GM23338 (cell line): ENCODE results near the gene PERM1.

Source experiments
- CTCF ChIP-seq, 2 experiments: fragments of 200-600 bp in 1 of 2; sonication (generic) in 1 of 2; conservative IDR thresholded peaks; 2 replicates each; pipeline versions ENCODE4 v1.5.1 to v1.6.1; 2016 to 2017; ENCODE audit warnings: antibody characterized with exemption in 2 of 2, low read depth in 2 of 2, mild to moderate bottlenecking in 2 of 2, moderate library complexity in 1 of 2
- ETS1 ChIP-seq: IDR thresholded peaks from 2 replicates; pipeline ENCODE4 v1.6.1; 2016; ENCODE audit warnings: antibody characterized with exemption
- EZH2 ChIP-seq: fragments of 200-600 bp; sonication (generic); IDR thresholded peaks from one replicate; pipeline ENCODE4 v1.8.0; 2017; ENCODE audit warnings: antibody characterized with exemption, mild to moderate bottlenecking, low read depth; ENCODE audit not compliant: unreplicated experiment
- EZH2phosphoT487 ChIP-seq: fragments of 200-600 bp; sonication (generic); IDR thresholded peaks from one replicate; pipeline ENCODE4 v1.8.1; 2018; ENCODE audit warnings: antibody characterized with exemption; ENCODE audit not compliant: unreplicated experiment
- JUNB ChIP-seq: IDR thresholded peaks from one replicate; pipeline ENCODE4 v1.6.1; 2016; ENCODE audit warnings: antibody characterized with exemption; ENCODE audit not compliant: unreplicated experiment
- NANOG ChIP-seq: IDR thresholded peaks from 2 replicates; pipeline ENCODE4 v1.6.1; 2016; ENCODE audit warnings: antibody characterized with exemption, borderline replicate concordance
- POLR2AphosphoS5 ChIP-seq: IDR thresholded peaks from 2 replicates; pipeline ENCODE4 v1.6.1; 2016; ENCODE audit warnings: antibody characterized with exemption, low read depth
- REST ChIP-seq: IDR thresholded peaks from one replicate; pipeline ENCODE4 v1.6.1; 2018; ENCODE audit warnings: antibody characterized with exemption; ENCODE audit not compliant: unreplicated experiment
- ZNF114 ChIP-seq: fragments of 250-450 bp; sonication (Bioruptor Pico); IDR thresholded peaks from 2 replicates; pipeline ENCODE4 v1.5.0; 2020; ENCODE audit warnings: mild to moderate bottlenecking, moderate library complexity
- ZNF331 ChIP-seq: fragments of 250-450 bp; sonication (Bioruptor Pico); IDR thresholded peaks from 2 replicates; pipeline ENCODE4 v1.5.0; 2020; ENCODE audit warnings: low read depth, mild to moderate bottlenecking, moderate library complexity

- TF ChIP-seq POLR2AphosphoS5 = no peak
- no peak for TF ChIP-seq ZNF114 (CRISPR knock-in tag)
- peak in 1 of 2 experiments; percentile 17; a peak in 1 of 4 replicates for TF ChIP-seq CTCF (conservative IDR thresholded peaks at IDR 0.05; ENCODE audit: low read depth in 2 of 2)
- TF ChIP-seq EZH2 = no peak
- TF ChIP-seq EZH2phosphoT487 = no peak
- TF ChIP-seq NANOG = no peak
- no peak for TF ChIP-seq REST
- no peak for TF ChIP-seq JUNB
- TF ChIP-seq ZNF331 (CRISPR knock-in tag) = no peak
- no peak for TF ChIP-seq ETS1
Measured at GRCh38 chr1:947958-948357, 33.9 kb downstream of the PERM1 start.
